ENCODE measurements around the gene VANGL2. TPM values are rescaled to one million over a fixed set of nuclear protein-coding genes. Genes with fewer than 3 reads are reported as not detected.
A peak's percentile ranks its signal among the peaks of the same experiment; 100 is the strongest.

Gene VANGL2
- total RNA-seq, 1 experiment from 2014 or later, result 3.4 TPM

DNA sequence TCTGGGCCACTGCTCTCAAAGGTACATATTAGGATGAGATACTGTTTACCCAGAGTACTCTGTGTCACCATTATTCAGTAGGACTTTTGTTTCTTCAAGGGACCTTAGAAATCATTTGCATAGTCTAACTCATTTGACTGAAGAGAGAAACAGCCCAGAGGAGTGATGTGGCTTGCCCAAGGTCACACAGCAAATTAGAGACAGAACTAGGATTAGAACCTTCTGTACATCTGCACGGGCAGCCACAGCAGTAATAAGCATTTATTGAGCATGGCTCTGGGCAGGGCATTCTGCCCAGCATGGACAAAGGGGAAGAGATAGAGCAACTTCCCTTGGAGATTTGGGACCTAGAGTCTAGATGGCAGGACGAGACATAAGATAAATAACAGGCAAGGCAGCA is 39.2 kb upstream of the VANGL2 start:
- H3K4me1 ChIP-seq, result peaks cover 5% of the 10 kb centered on the region; the same call in 1 of the 2 replicates
- Mint-ChIP-seq H3K9me3 (ENCODE audit: unreplicated experiment) (no peaks in the 10 kb centered on the region), H3K4me3 (ENCODE audit: unreplicated experiment) (no peak overlapping the region), H3K27me3 (ENCODE audit: insufficient read depth, unreplicated experiment) (no peaks in the 10 kb centered on the region), H3K36me3 (ENCODE audit: insufficient read depth, unreplicated experiment) (peaks cover 36% of the 10 kb centered on the region), H3K27ac (ENCODE audit: unreplicated experiment) (peak overlapping the region; percentile 88), H3K4me1 (ENCODE audit: low read depth, unreplicated experiment) (peaks cover 10% of the 10 kb centered on the region)
- no peaks in the 10 kb centered on the region for H3K9me3 ChIP-seq
- no peak overlapping the region for H3K4me3 ChIP-seq (ENCODE audit: low read depth, low read length)
- no peaks in the 10 kb centered on the region for H3K27me3 ChIP-seq (replicated peaks; ENCODE audit: control insufficient read depth, insufficient read depth, low read length)
- H3K36me3 ChIP-seq (ENCODE audit: control insufficient read depth, insufficient read depth, low read length), result no peaks in the 10 kb centered on the region
- DNase-seq, result no peak
- POLR2A ChIA-PET, result no interaction called here
- no TSS peak for BruUV-seq (replicated peaks)
- TF ChIP-seq CTCF (IDR thresholded peaks at IDR 0.05; ENCODE audit: insufficient read depth in 1 of 2, low read depth in 1 of 2, low read length in 1 of 2, severe bottlenecking in 1 of 2, unreplicated experiment in 1 of 2), result no peak
- CTCF ChIA-PET, result no interaction called here
- intact Hi-C loops (cut with micrococcal nuclease; ENCODE audit: unreplicated experiment), result no loop called here

GRCh38 chr1:160361814-160362167 is 38.6 kb upstream of the VANGL2 start:
- no peaks in the 10 kb centered on the region for H3K27me3 ChIP-seq (replicated peaks; ENCODE audit: control insufficient read depth, insufficient read depth, low read length)
- Mint-ChIP-seq H3K9me3 (ENCODE audit: unreplicated experiment) (no peaks in the 10 kb centered on the region), H3K36me3 (ENCODE audit: insufficient read depth, unreplicated experiment) (peaks cover 30% of the 10 kb centered on the region), H3K4me1 (ENCODE audit: low read depth, unreplicated experiment) (peaks cover 10% of the 10 kb centered on the region), H3K27ac (ENCODE audit: unreplicated experiment) (peak overlapping the region; percentile 88), H3K4me3 (ENCODE audit: unreplicated experiment) (no peak overlapping the region), H3K27me3 (ENCODE audit: insufficient read depth, unreplicated experiment) (no peaks in the 10 kb centered on the region)
- DNase-seq, result no peak
- peaks cover 5% of the 10 kb centered on the region; the same call in 1 of the 2 replicates for H3K4me1 ChIP-seq
- POLR2A ChIA-PET, result no interaction called here
- intact Hi-C loops (cut with micrococcal nuclease; ENCODE audit: unreplicated experiment), result no loop called here
- no peaks in the 10 kb centered on the region for H3K9me3 ChIP-seq
- BruUV-seq (replicated peaks), result no TSS peak
- TF ChIP-seq CTCF (IDR thresholded peaks at IDR 0.05; ENCODE audit: insufficient read depth in 1 of 2, low read depth in 1 of 2, low read length in 1 of 2, severe bottlenecking in 1 of 2, unreplicated experiment in 1 of 2), result no peak
- no peaks in the 10 kb centered on the region for H3K36me3 ChIP-seq (ENCODE audit: control insufficient read depth, insufficient read depth, low read length)
- CTCF ChIA-PET, result no interaction called here
- no peak overlapping the region for H3K4me3 ChIP-seq (ENCODE audit: low read depth, low read length)

- BruUV-seq (replicated peaks), result no TSS peak
These were observed 38.0 kb upstream of the VANGL2 start for GRCh38 chr1:160362168-160362957.

More at GRCh38 chr1:160362168-160362957, 38.0 kb upstream of the VANGL2 start:
- POLR2A ChIA-PET, result no interaction called here
- DNase-seq, result no peak
- H3K9me3 ChIP-seq, result no peaks in the 10 kb centered on the region
- Mint-ChIP-seq H3K36me3 (ENCODE audit: insufficient read depth, unreplicated experiment) (peaks cover 24% of the 10 kb centered on the region), H3K27ac (ENCODE audit: unreplicated experiment) (peak overlapping the region; percentile 88), H3K4me1 (ENCODE audit: low read depth, unreplicated experiment) (peaks cover 10% of the 10 kb centered on the region), H3K27me3 (ENCODE audit: insufficient read depth, unreplicated experiment) (peaks cover 2% of the 10 kb centered on the region), H3K4me3 (ENCODE audit: unreplicated experiment) (no peak overlapping the region), H3K9me3 (ENCODE audit: unreplicated experiment) (no peaks in the 10 kb centered on the region)
- no peaks in the 10 kb centered on the region for H3K27me3 ChIP-seq (replicated peaks; ENCODE audit: control insufficient read depth, insufficient read depth, low read length)
- intact Hi-C loops (cut with micrococcal nuclease; ENCODE audit: unreplicated experiment), result no loop called here
- peaks cover 5% of the 10 kb centered on the region; the same call in 1 of the 2 replicates for H3K4me1 ChIP-seq
- no peak overlapping the region for H3K4me3 ChIP-seq (ENCODE audit: low read depth, low read length)
- H3K36me3 ChIP-seq (ENCODE audit: control insufficient read depth, insufficient read depth, low read length), result no peaks in the 10 kb centered on the region
- CTCF ChIA-PET, result interaction anchor here (1.1 kb wide), 1 partner anchor 14 kb away, joined by 3 read pairs; no protein-coding TSS in a partner anchor
- no peak for TF ChIP-seq CTCF (IDR thresholded peaks at IDR 0.05; ENCODE audit: insufficient read depth in 1 of 2, low read depth in 1 of 2, low read length in 1 of 2, severe bottlenecking in 1 of 2, unreplicated experiment in 1 of 2)

All from Caco-2 (cell line).